HCT116 (cell line): ENCODE measurements around the gene CCDC197. TPM values are rescaled to one million over a fixed set of nuclear protein-coding genes. Genes with fewer than 3 reads are reported as not detected.

ENCODE experiments used
- ATAC-seq: fragments of 200-7000 bp; cut with Tn5 transposase; 2 replicates; pipeline ENCODE4 v1.9.1; 2020; ENCODE audit warnings: mild to moderate bottlenecking, moderate library complexity
- BruUV-seq: library from RNA; stranded (reverse); fragments of 400-500 nt; replicated peaks from 2 replicates; lab custom pipeline; 2021; lab: Mats Ljungman, UMichigan
- CTCF ChIA-PET: fragments of 300-600 bp; sonication (Branson Sonifier 250); formaldehyde crosslinking; loops from one replicate; lab custom pipeline; 2021; ENCODE audit warnings: antibody characterized with exemption; lab: Charles Lee
- POLR2A ChIA-PET: fragments of 300-600, 350-600 bp; sonication (Branson Sonifier 250); formaldehyde crosslinking; loops from one replicate; lab custom pipeline; 2021; ENCODE audit warnings: antibody characterized with exemption; lab: Charles Lee
- RAD21 ChIA-PET, 2 experiments: fragments of 300-600 bp; sonication (Branson Sonifier 250); formaldehyde crosslinking; loops; one replicate each; lab custom pipeline; 2023; ENCODE audit warnings: low total read pairs in 2 of 2; ENCODE audit not compliant: uncharacterized antibody in 2 of 2, unreplicated experiment in 2 of 2, low non-redundant PET in 1 of 2; lab: Charles Lee
- DNase-seq: peaks from one replicate; pipeline ENCODE4 v3.0.0-alpha.2; 2010; ENCODE audit warnings: low read depth, low spot score
- H2AFZ ChIP-seq: fragments of 200-600 bp; shearing (Covaris generic), sonication (generic); 2 replicates; pipeline ENCODE4 v1.6.1; 2017; ENCODE audit warnings: low read depth, mixed run types, mixed read lengths, antibody characterized with exemption, low read length; ENCODE audit not compliant: poor library complexity, severe bottlenecking
- H3K27ac ChIP-seq: 2 replicates; pipeline ENCODE4 v1.5.1; 2012; ENCODE audit warnings: low read depth, low read length
- H3K27me3 ChIP-seq: fragments of 200-600 bp; sonication (generic); 2 replicates; pipeline ENCODE4 v1.6.1; 2016; ENCODE audit warnings: mixed run types, low read length, mixed read lengths; ENCODE audit not compliant: insufficient read depth
- H3K36me3 ChIP-seq, 2 experiments: fragments of 200-500 bp in 1 of 2; fragments of 200-600 bp in 1 of 2; sonication (Bioruptor generic) in 1 of 2; sonication (generic) in 1 of 2; 2 replicates each; pipeline versions ENCODE4 v1.5.1 to v1.6.1; 2014 to 2016; ENCODE audit warnings: low read length in 2 of 2, inconsistent platforms in 1 of 2, mixed read lengths in 1 of 2, mixed run types in 1 of 2; ENCODE audit not compliant: insufficient read depth in 2 of 2, control insufficient read depth in 1 of 2
- H3K4me1 ChIP-seq, 2 experiments: fragments of 200-600 bp in 1 of 2; sonication (generic) in 1 of 2; 2 replicates each; pipeline versions ENCODE4 v1.5.1 to v1.6.1; 2012 to 2017; ENCODE audit warnings: low read length in 2 of 2, inconsistent platforms in 1 of 2, mild to moderate bottlenecking in 1 of 2, mixed read lengths in 1 of 2, mixed run types in 1 of 2, moderate library complexity in 1 of 2; ENCODE audit not compliant: insufficient read depth in 2 of 2, control insufficient read depth in 1 of 2
- H3K4me2 ChIP-seq: fragments of 200-600 bp; sonication (generic); 2 replicates; pipeline ENCODE4 v1.6.1; 2017; ENCODE audit warnings: mixed run types, low read length, mixed read lengths
- H3K4me3 ChIP-seq, 2 experiments: fragments of 200-600 bp in 1 of 2; sonication (generic) in 1 of 2; replicated peaks in 1 of 2; 2 replicates each; pipeline ENCODE4 v1.5.1; 2011 to 2016; ENCODE audit warnings: low read length in 2 of 2, control low read depth in 1 of 2, low read depth in 1 of 2, mild to moderate bottlenecking in 1 of 2, mixed read lengths in 1 of 2, mixed run types in 1 of 2
- H3K79me2 ChIP-seq: fragments of 200-600 bp; sonication (generic); 2 replicates; pipeline ENCODE4 v1.6.1; 2017; ENCODE audit warnings: mild to moderate bottlenecking, mixed run types, low read length, moderate library complexity, mixed read lengths; ENCODE audit not compliant: insufficient read depth
- H3K9ac ChIP-seq: fragments of 200-600 bp; sonication (generic); 2 replicates; pipeline ENCODE4 v1.6.1; 2016; ENCODE audit warnings: low read length, mixed read lengths
- H3K9me2 ChIP-seq: fragments of 200-600 bp; sonication (generic), shearing (Covaris generic); 2 replicates; pipeline ENCODE4 v1.6.1; 2017; ENCODE audit warnings: mixed run types, mild to moderate bottlenecking, moderate library complexity; ENCODE audit not compliant: insufficient read depth
- H3K9me3 ChIP-seq, 2 experiments: fragments of 200-500 bp in 1 of 2; fragments of 200-600 bp in 1 of 2; sonication (Bioruptor generic) in 1 of 2; sonication (generic) in 1 of 2; 2 replicates each; pipeline ENCODE4 v1.6.1; 2014 to 2017; ENCODE audit warnings: low read length in 2 of 2, mixed read lengths in 2 of 2, inconsistent platforms in 1 of 2, low read depth in 1 of 2, mild to moderate bottlenecking in 1 of 2, mixed run types in 1 of 2, moderate library complexity in 1 of 2; ENCODE audit not compliant: control insufficient read depth in 1 of 2, insufficient read depth in 1 of 2
- H4K20me1 ChIP-seq: fragments of 200-600 bp; sonication (generic), shearing (Covaris generic); 2 replicates; pipeline ENCODE4 v1.6.1; 2017; ENCODE audit warnings: mixed run types, mild to moderate bottlenecking, moderate library complexity; ENCODE audit not compliant: insufficient read depth
- CBX3 ChIP-seq: IDR thresholded peaks from 2 replicates; pipeline ENCODE4 v1.6.1; 2012; ENCODE audit warnings: low read depth
- CEBPB ChIP-seq: IDR thresholded peaks from 2 replicates; pipeline ENCODE4 v1.6.1; 2012; ENCODE audit warnings: low read depth
- EGR1 ChIP-seq: IDR thresholded peaks from 2 replicates; pipeline ENCODE4 v1.6.1; 2012; ENCODE audit warnings: low read depth
- ELF1 ChIP-seq: IDR thresholded peaks from 2 replicates; pipeline ENCODE4 v1.6.1; 2012; ENCODE audit warnings: low read depth, borderline replicate concordance
- EZH2phosphoT487 ChIP-seq: fragments of 200-600 bp; IDR thresholded peaks from 2 replicates; pipeline ENCODE4 v1.6.1; 2018; ENCODE audit warnings: antibody characterized with exemption, borderline replicate concordance
- FOSL1 ChIP-seq: IDR thresholded peaks from 2 replicates; pipeline ENCODE4 v1.6.1; 2012; ENCODE audit warnings: low read depth
- JUND ChIP-seq: IDR thresholded peaks from 2 replicates; pipeline ENCODE4 v1.6.1; 2012
- RAD21 ChIP-seq: IDR thresholded peaks from 2 replicates; pipeline ENCODE4 v1.6.1; 2012; ENCODE audit warnings: low read depth, mild to moderate bottlenecking
- SIN3A ChIP-seq: IDR thresholded peaks from 2 replicates; pipeline ENCODE4 v1.6.1; 2012; ENCODE audit warnings: low read depth
- SP1 ChIP-seq: IDR thresholded peaks from 2 replicates; pipeline ENCODE4 v1.6.1; 2012; ENCODE audit warnings: low read depth
- SRF ChIP-seq: IDR thresholded peaks from 2 replicates; pipeline ENCODE4 v1.6.1; 2012; ENCODE audit warnings: low read depth
- TCF7L2 ChIP-seq: IDR thresholded peaks from 2 replicates; pipeline ENCODE4 v1.7.0; 2011; ENCODE audit warnings: borderline replicate concordance, inconsistent platforms; ENCODE audit not compliant: insufficient read depth, insufficient read length; ENCODE audit errors: extremely low read depth
- YY1 ChIP-seq: IDR thresholded peaks from 2 replicates; pipeline ENCODE4 v1.6.1; 2011; ENCODE audit warnings: low read length, low read depth, moderate library complexity, mild to moderate bottlenecking; ENCODE audit not compliant: insufficient replicate concordance; ENCODE audit errors: extremely low read depth
- ZBTB33 ChIP-seq: IDR thresholded peaks from 2 replicates; pipeline ENCODE4 v1.6.1; 2011; ENCODE audit warnings: mild to moderate bottlenecking, low read length, moderate library complexity; ENCODE audit not compliant: insufficient replicate concordance; ENCODE audit errors: extremely low read depth
- ZFX ChIP-seq: fragments of 450-650 bp; IDR thresholded peaks from 2 replicates; pipeline ENCODE4 v1.6.1; 2017
- ZNF274 ChIP-seq: fragments of 200-500 bp; sonication (Bioruptor generic); IDR thresholded peaks from 2 replicates; pipeline ENCODE4 v1.6.1; 2014; ENCODE audit warnings: mild to moderate bottlenecking, low read depth, low read length, inconsistent platforms
- intact Hi-C: fragments of 100-400 bp; cut with micrococcal nuclease; formaldehyde crosslinking; loops from 2 replicates; pipeline ENCODE4 v1.10.0; 2022
- total RNA-seq: library from RNA; stranded (reverse); gene quantifications from one replicate; pipeline ENCODE4 v1.2.1, GENCODE V29; 2021; ENCODE audit not compliant: unreplicated experiment
- TF ChIP-seq, protein P1 (sequence below): IDR thresholded peaks from 2 replicates; pipeline ENCODE4 v1.6.1; 2012
- TF ChIP-seq, protein P2 (sequence below): IDR thresholded peaks from 2 replicates; pipeline ENCODE4 v1.6.1; 2012

The CCDC197 gene
- total RNA-seq, 1 experiment from 2014 or later = not detected

GRCh38 chr14:94054401-94054800, 57.3 kb downstream of the CCDC197 start:
- H4K20me1 ChIP-seq = no peaks in the 10 kb centered on the region
- no TSS peak for BruUV-seq
- TF ChIP-seq ZFX (no peak), SP1 (no peak), SRF (no peak), ZBTB33 (no peak), SIN3A (no peak), CEBPB (no peak), YY1 (no peak), EGR1 (no peak), FOSL1 (no peak), RAD21 (no peak), ELF1 (no peak), EZH2phosphoT487 (no peak), ZNF274 (no peak), CBX3 (no peak), TCF7L2 (no peak), JUND (no peak)
- TF ChIP-seq, protein P1, sequence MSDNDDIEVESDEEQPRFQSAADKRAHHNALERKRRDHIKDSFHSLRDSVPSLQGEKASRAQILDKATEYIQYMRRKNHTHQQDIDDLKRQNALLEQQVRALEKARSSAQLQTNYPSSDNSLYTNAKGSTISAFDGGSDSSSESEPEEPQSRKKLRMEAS = no peak
- TF ChIP-seq, protein P2, sequence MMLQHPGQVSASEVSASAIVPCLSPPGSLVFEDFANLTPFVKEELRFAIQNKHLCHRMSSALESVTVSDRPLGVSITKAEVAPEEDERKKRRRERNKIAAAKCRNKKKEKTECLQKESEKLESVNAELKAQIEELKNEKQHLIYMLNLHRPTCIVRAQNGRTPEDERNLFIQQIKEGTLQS = no peak
- H3K9me3 ChIP-seq = no peaks in the 10 kb centered on the region
- no peak overlapping the region for H2AFZ ChIP-seq
- H3K9me2 ChIP-seq = no peaks in the 10 kb centered on the region
- no peak overlapping the region for H3K4me2 ChIP-seq
- peaks cover 13% of the 10 kb centered on the region; the same call in 1 of the 2 replicates for H3K79me2 ChIP-seq
- DNase-seq = no peak
- ChIA-PET RAD21 (no interaction called here), POLR2A (no interaction called here), CTCF (interaction anchor here (2.0 kb wide), 1 partner anchor 82 kb away, joined by 9 read pairs; no protein-coding TSS in a partner anchor)
- H3K4me3 ChIP-seq = no peak overlapping the region
- H3K9ac ChIP-seq = no peak overlapping the region
- H3K4me1 ChIP-seq = no peaks in the 10 kb centered on the region
- peaks cover 47 to 73% of the 10 kb centered on the region in 2 experiments; a peak in 3 of 4 replicates for H3K36me3 ChIP-seq
- H3K27ac ChIP-seq = no peak overlapping the region
- no peaks in the 10 kb centered on the region for H3K27me3 ChIP-seq
- intact Hi-C loops = no loop called here
- ATAC-seq = no peak
